HEK293 (cell line): Measurements from ENCODE around the gene PSRC1.

Source experiments
- CTCF ChIA-PET: fragments of 350-600 bp; formaldehyde crosslinking; extraction: SDS; loops from one replicate; lab custom pipeline; 2021; ENCODE audit warnings: antibody characterized with exemption; lab: Yijun Ruan, JAX
- POLR2A ChIA-PET: fragments of 300-600 bp; formaldehyde crosslinking; extraction: SDS; loops from one replicate; lab custom pipeline; 2020; ENCODE audit warnings: antibody characterized with exemption, inconsistent platforms; lab: Yijun Ruan, JAX
- H3K27ac ChIP-seq: fragments of 200-500 bp; sonication (Bioruptor generic); 2 replicates; pipeline ENCODE4 v1.5.1; 2014; ENCODE audit warnings: low read depth, low read length, control low read depth, inconsistent platforms; ENCODE audit errors: extremely low read depth
- H3K36me3 ChIP-seq, 2 experiments: fragments of 200-500 bp in 1 of 2; sonication (Bioruptor generic) in 1 of 2; 1 replicate in 1 of 2; 2 replicates in 1 of 2; pipeline ENCODE4 v1.5.1; 2014 to 2017; ENCODE audit warnings: inconsistent platforms in 2 of 2, low read length in 2 of 2; ENCODE audit not compliant: control insufficient read depth in 2 of 2, insufficient read depth in 1 of 2
- H3K4me1 ChIP-seq: fragments of 200-500 bp; sonication (Bioruptor generic); 2 replicates; pipeline ENCODE4 v1.5.1; 2014; ENCODE audit warnings: mild to moderate bottlenecking, low read length, inconsistent platforms; ENCODE audit not compliant: control insufficient read depth, insufficient read depth
- H3K4me3 ChIP-seq: 2 replicates; pipeline ENCODE4 v1.5.1; 2011; ENCODE audit warnings: low read depth, mild to moderate bottlenecking, control low read depth, low read length, moderate library complexity
- H3K9me3 ChIP-seq: fragments of 200-500 bp; sonication (Bioruptor generic); 2 replicates; pipeline ENCODE4 v1.5.1; 2014; ENCODE audit warnings: low read depth, low read length, inconsistent platforms; ENCODE audit not compliant: control insufficient read depth, insufficient read depth
- GFI1B ChIP-seq: fragments of 450-650 bp; formaldehyde crosslinking; IDR thresholded peaks from 2 replicates; pipeline ENCODE4 v1.5.1; 2016; ENCODE audit warnings: missing biosample characterization, missing genetic modification characterization
- GLIS2 ChIP-seq: fragments of 450-650 bp; formaldehyde crosslinking; IDR thresholded peaks from 2 replicates; pipeline ENCODE4 v1.5.1; 2016; ENCODE audit warnings: missing biosample characterization, missing genetic modification characterization
- MYNN ChIP-seq: fragments of 450-650 bp; formaldehyde crosslinking; IDR thresholded peaks from 2 replicates; pipeline ENCODE4 v1.5.1; 2016; ENCODE audit warnings: missing biosample characterization, missing genetic modification characterization, borderline replicate concordance
- PATZ1 ChIP-seq: fragments of 450-650 bp; formaldehyde crosslinking; IDR thresholded peaks from 2 replicates; pipeline ENCODE4 v1.5.1; 2016; ENCODE audit warnings: missing biosample characterization, missing genetic modification characterization
- PRDM10 ChIP-seq: fragments of 450-650 bp; formaldehyde crosslinking; IDR thresholded peaks from 2 replicates; pipeline ENCODE4 v1.5.1; 2016; ENCODE audit warnings: missing biosample characterization, missing genetic modification characterization
- PRDM6 ChIP-seq: fragments of 450-650 bp; formaldehyde crosslinking; IDR thresholded peaks from 2 replicates; pipeline ENCODE4 v1.5.1; 2017; ENCODE audit warnings: missing biosample characterization, missing genetic modification characterization
- RBAK ChIP-seq: fragments of 450-650 bp; formaldehyde crosslinking; IDR thresholded peaks from 2 replicates; pipeline ENCODE4 v1.5.1; 2016; ENCODE audit warnings: missing biosample characterization, missing genetic modification characterization
- SETDB1 ChIP-seq: IDR thresholded peaks from one replicate; pipeline ENCODE4 v1.6.1; 2017; ENCODE audit warnings: mild to moderate bottlenecking, low read length, moderate library complexity, mixed read lengths; ENCODE audit not compliant: insufficient read length
- ZBTB49 ChIP-seq: fragments of 450-650 bp; formaldehyde crosslinking; IDR thresholded peaks from 2 replicates; pipeline ENCODE4 v1.5.1; 2016; ENCODE audit warnings: missing biosample characterization, missing genetic modification characterization, low read depth
- ZNF112 ChIP-seq: fragments of 450-650 bp; formaldehyde crosslinking; IDR thresholded peaks from 2 replicates; pipeline ENCODE4 v1.5.0; 2017; ENCODE audit warnings: missing biosample characterization, missing genetic modification characterization
- ZNF174 ChIP-seq: fragments of 450-650 bp; formaldehyde crosslinking; IDR thresholded peaks from 2 replicates; pipeline ENCODE4 v1.5.0; 2017; ENCODE audit warnings: missing biosample characterization, mild to moderate bottlenecking, missing genetic modification characterization
- ZNF19 ChIP-seq: fragments of 450-650 bp; formaldehyde crosslinking; IDR thresholded peaks from 2 replicates; pipeline ENCODE4; 2016; ENCODE audit warnings: missing biosample characterization, missing genetic modification characterization, low read depth
- ZNF214 ChIP-seq: fragments of 450-650 bp; formaldehyde crosslinking; IDR thresholded peaks from 2 replicates; pipeline ENCODE4 v1.5.1; 2017; ENCODE audit warnings: missing biosample characterization, mild to moderate bottlenecking, missing genetic modification characterization, borderline replicate concordance
- ZNF302 ChIP-seq: fragments of 450-650 bp; formaldehyde crosslinking; IDR thresholded peaks from 2 replicates; pipeline ENCODE4 v1.5.1; 2016; ENCODE audit warnings: missing biosample characterization, missing genetic modification characterization, low read depth
- ZNF391 ChIP-seq: fragments of 450-650 bp; formaldehyde crosslinking; IDR thresholded peaks from 2 replicates; pipeline ENCODE4 v1.5.1; 2016; ENCODE audit warnings: low read depth, missing biosample characterization, missing genetic modification characterization, borderline replicate concordance
- ZNF501 ChIP-seq: fragments of 450-650 bp; formaldehyde crosslinking; IDR thresholded peaks from 2 replicates; pipeline ENCODE4 v1.5.1; 2016; ENCODE audit warnings: missing biosample characterization, missing genetic modification characterization
- ZNF510 ChIP-seq: fragments of 450-650 bp; formaldehyde crosslinking; IDR thresholded peaks from 2 replicates; pipeline ENCODE4 v1.5.1; 2018; ENCODE audit warnings: mild to moderate bottlenecking, missing genetic modification characterization, missing biosample characterization; ENCODE audit not compliant: insufficient replicate concordance
- ZNF544 ChIP-seq: fragments of 450-650 bp; formaldehyde crosslinking; IDR thresholded peaks from 2 replicates; pipeline ENCODE4 v1.5.0; 2017; ENCODE audit warnings: missing biosample characterization, missing genetic modification characterization
- ZNF585B ChIP-seq: fragments of 450-650 bp; formaldehyde crosslinking; IDR thresholded peaks from 2 replicates; pipeline ENCODE4 v1.5.1; 2016; ENCODE audit warnings: missing biosample characterization, missing genetic modification characterization
- ZNF600 ChIP-seq: fragments of 450-650 bp; formaldehyde crosslinking; IDR thresholded peaks from 2 replicates; pipeline ENCODE4 v1.5.1; 2016; ENCODE audit warnings: missing biosample characterization, missing genetic modification characterization
- ZNF624 ChIP-seq: fragments of 450-650 bp; formaldehyde crosslinking; IDR thresholded peaks from 2 replicates; pipeline ENCODE4 v1.5.1; 2017; ENCODE audit warnings: missing biosample characterization, missing genetic modification characterization
- ZNF677 ChIP-seq: fragments of 450-650 bp; IDR thresholded peaks from 2 replicates; pipeline ENCODE4 v1.5.0; 2018; ENCODE audit warnings: missing biosample characterization, mild to moderate bottlenecking, missing genetic modification characterization, moderate library complexity
- ZNF704 ChIP-seq: fragments of 450-650 bp; formaldehyde crosslinking; IDR thresholded peaks from 2 replicates; pipeline ENCODE4 v1.5.1; 2016; ENCODE audit warnings: missing biosample characterization, missing genetic modification characterization
- ZNF776 ChIP-seq: fragments of 450-650 bp; formaldehyde crosslinking; IDR thresholded peaks from 2 replicates; pipeline ENCODE4 v1.5.0; 2017; ENCODE audit warnings: missing biosample characterization, missing genetic modification characterization, borderline replicate concordance
- ZXDB ChIP-seq: fragments of 450-650 bp; formaldehyde crosslinking; IDR thresholded peaks from 2 replicates; pipeline ENCODE4 v1.5.1; 2016; ENCODE audit warnings: missing biosample characterization, missing genetic modification characterization

The PSRC1 gene

GRCh38 chr1:109282952-109283747, at the start of gene PSRC1:
TSS of gene PSRC1 (minus strand) at chr1:109283145.
- ChIA-PET POLR2A (interaction anchor here (0.5 to 1.9 kb wide), 21 partner anchors 9 to 459 kb away, joined by 3 to 15 read pairs (median 4); partner anchors contain the start of genes CELSR2, SARS1 and SORT1), CTCF (interaction anchor here (0.7 to 2.3 kb wide), 8 partner anchors 20 to 249 kb away, joined by 3 to 17 read pairs (median 4); partner anchors contain the start of gene SORT1)
- H3K27ac ChIP-seq: peak within 1 kb of the TSS; percentile 70
- no peaks in the 10 kb centered on the region for H3K9me3 ChIP-seq
- peak within 1 kb of the TSS; percentile 75 for H3K4me3 ChIP-seq
- peaks cover 3% of the 10 kb centered on the region for H3K4me1 ChIP-seq
- peaks cover 8 to 34% of the 10 kb centered on the region in 2 experiments for H3K36me3 ChIP-seq
- TF ChIP-seq ZNF624 (no peak), GLIS2 (tag by site-specific recombination) (peak; percentile 89), ZNF302 (tag by site-specific recombination) (no peak), PATZ1 (tag by site-specific recombination) (peak; percentile 99), ZNF600 (tag by site-specific recombination) (peak; percentile 95), ZNF585B (tag by site-specific recombination) (no peak), MYNN (tag by site-specific recombination) (no peak; the same call in 1 of the 2 replicates), ZNF776 (tag by site-specific recombination) (no peak), ZNF510 (no peak), RBAK (tag by site-specific recombination) (no peak), PRDM6 (tag by site-specific recombination) (no peak), ZXDB (peak; percentile 52; the same call in 1 of the 2 replicates), ZNF112 (tag by site-specific recombination) (no peak), ZNF544 (tag by site-specific recombination) (no peak), PRDM10 (tag by site-specific recombination) (peak; percentile 34; the same call in 1 of the 2 replicates), ZNF174 (no peak), ZNF501 (tag by site-specific recombination) (peak; percentile 67), ZNF214 (tag by site-specific recombination) (no peak), ZNF19 (tag by site-specific recombination) (no peak), SETDB1 (no peak), ZNF704 (tag by site-specific recombination) (no peak), ZNF677 (tag by site-specific recombination) (no peak), ZBTB49 (tag by site-specific recombination) (no peak), ZNF391 (tag by site-specific recombination) (peak; percentile 22; the same call in 1 of the 2 replicates), GFI1B (tag by site-specific recombination) (no peak)
